Measurements from ENCODE around the gene ATAD1. TPM values are rescaled to one million over a fixed set of nuclear protein-coding genes. Genes with fewer than 3 reads are reported as not detected.

The ATAD1 gene
- total RNA-seq, 1 donor = 43.8 TPM

GRCh38 chr10:87760195-87760905 is 57.7 kb downstream of the ATAD1 start:
- H3K4me2 ChIP-seq (ENCODE audit: insufficient read depth, low read length) = no peak overlapping the region
- DNase-seq (ENCODE audit: insufficient read length, low spot score, missing footprints) = no peak

GRCh38 chr10:87759551-87759950 is 58.5 kb downstream of the ATAD1 start:
- no peak overlapping the region for H2AFZ ChIP-seq (ENCODE audit: low read length)
- no peak for TF ChIP-seq CTCF (IDR thresholded peaks at IDR 0.05; ENCODE audit: extremely low read depth, low read depth, low read length)
- H3K4me3 ChIP-seq (ENCODE audit: insufficient read depth, low read length) = no peak overlapping the region

More at GRCh38 chr10:87760195-87760905, 57.7 kb downstream of the ATAD1 start:
- no peak for TF ChIP-seq CTCF (IDR thresholded peaks at IDR 0.05; ENCODE audit: extremely low read depth, low read depth, low read length)
- Histone ChIP-seq H3K27me3 (ENCODE audit: insufficient read depth, low read length) (no peaks in the 10 kb centered on the region), H3K4me1 (ENCODE audit: insufficient read depth, low read length) (peaks cover 3% of the 10 kb centered on the region), H3K9me3 (ENCODE audit: low read depth, low read length) (no peaks in the 10 kb centered on the region), H3K79me2 (ENCODE audit: insufficient read depth, low read length) (no peaks in the 10 kb centered on the region), H3K36me3 (ENCODE audit: insufficient read depth, low read length) (peaks cover 23% of the 10 kb centered on the region), H2AFZ (ENCODE audit: low read length) (no peak overlapping the region), H3K4me3 (ENCODE audit: insufficient read depth, low read length) (no peak overlapping the region), H4K20me1 (ENCODE audit: insufficient read depth, low read length) (no peaks in the 10 kb centered on the region), H3K27ac (ENCODE audit: low read depth, low read length) (peak overlapping the region; percentile 27)

GRCh38 chr10:87757685-87758084 is 60.3 kb downstream of the ATAD1 start:
- H3K27ac ChIP-seq (ENCODE audit: low read depth, low read length) = no peak overlapping the region
- no peaks in the 10 kb centered on the region for H3K9me3 ChIP-seq (ENCODE audit: low read depth, low read length)
- peaks cover 23% of the 10 kb centered on the region for H3K36me3 ChIP-seq (ENCODE audit: insufficient read depth, low read length)
- no peak overlapping the region for H3K4me2 ChIP-seq (ENCODE audit: insufficient read depth, low read length)
- peaks cover 3% of the 10 kb centered on the region for H3K4me1 ChIP-seq (ENCODE audit: insufficient read depth, low read length)
- DNase-seq (ENCODE audit: insufficient read length, low spot score, missing footprints) = no peak
- H4K20me1 ChIP-seq (ENCODE audit: insufficient read depth, low read length) = no peaks in the 10 kb centered on the region
- no peaks in the 10 kb centered on the region for H3K27me3 ChIP-seq (ENCODE audit: insufficient read depth, low read length)
- H3K4me3 ChIP-seq (ENCODE audit: insufficient read depth, low read length) = no peak overlapping the region
- H2AFZ ChIP-seq (ENCODE audit: low read length) = no peak overlapping the region
- no peaks in the 10 kb centered on the region for H3K79me2 ChIP-seq (ENCODE audit: insufficient read depth, low read length)
- TF ChIP-seq CTCF (IDR thresholded peaks at IDR 0.05; ENCODE audit: extremely low read depth, low read depth, low read length) = no peak

More at GRCh38 chr10:87759551-87759950, 58.5 kb downstream of the ATAD1 start:
- Histone ChIP-seq H3K27me3 (ENCODE audit: insufficient read depth, low read length) (no peaks in the 10 kb centered on the region), H4K20me1 (ENCODE audit: insufficient read depth, low read length) (no peaks in the 10 kb centered on the region), H3K4me2 (ENCODE audit: insufficient read depth, low read length) (no peak overlapping the region), H3K4me1 (ENCODE audit: insufficient read depth, low read length) (peaks cover 3% of the 10 kb centered on the region), H3K79me2 (ENCODE audit: insufficient read depth, low read length) (no peaks in the 10 kb centered on the region), H3K36me3 (ENCODE audit: insufficient read depth, low read length) (peaks cover 23% of the 10 kb centered on the region), H3K27ac (ENCODE audit: low read depth, low read length) (no peak overlapping the region), H3K9me3 (ENCODE audit: low read depth, low read length) (no peaks in the 10 kb centered on the region)
- DNase-seq (ENCODE audit: insufficient read length, low spot score, missing footprints) = no peak

GRCh38 chr10:87753995-87754866 is 63.8 kb downstream of the ATAD1 start:
- H3K27ac ChIP-seq (ENCODE audit: low read depth, low read length) = no peak overlapping the region
- peaks cover 7% of the 10 kb centered on the region for H3K4me1 ChIP-seq (ENCODE audit: insufficient read depth, low read length)
- H3K9me3 ChIP-seq (ENCODE audit: low read depth, low read length) = no peaks in the 10 kb centered on the region
- no peak for TF ChIP-seq CTCF (IDR thresholded peaks at IDR 0.05; ENCODE audit: extremely low read depth, low read depth, low read length)
- no peak for DNase-seq (ENCODE audit: insufficient read length, low spot score, missing footprints)
- H3K27me3 ChIP-seq (ENCODE audit: insufficient read depth, low read length) = no peaks in the 10 kb centered on the region
- no peaks in the 10 kb centered on the region for H3K79me2 ChIP-seq (ENCODE audit: insufficient read depth, low read length)
- no peaks in the 10 kb centered on the region for H4K20me1 ChIP-seq (ENCODE audit: insufficient read depth, low read length)
- peaks cover 28% of the 10 kb centered on the region for H3K36me3 ChIP-seq (ENCODE audit: insufficient read depth, low read length)
- H3K4me2 ChIP-seq (ENCODE audit: insufficient read depth, low read length) = no peak overlapping the region
- no peak overlapping the region for H3K4me3 ChIP-seq (ENCODE audit: insufficient read depth, low read length)
- H2AFZ ChIP-seq (ENCODE audit: low read length) = no peak overlapping the region

Measured in osteoblast (primary cell).